Panc1 (cell line): ENCODE data around the gene HSPA12A. TPM values are rescaled to one million over a fixed set of nuclear protein-coding genes. Genes with fewer than 3 reads are reported as not detected.

Experiments
- ATAC-seq: fragments of 200-7000 bp; cut with Tn5 transposase; 2 replicates; pipeline ENCODE4 v1.9.1; 2020; ENCODE audit warnings: mild to moderate bottlenecking, moderate library complexity
- BruUV-seq: library from RNA; stranded (reverse); fragments of 400-500 nt; replicated peaks from 2 replicates; lab custom pipeline; 2021; lab: Mats Ljungman, UMichigan
- CTCF ChIA-PET: fragments of 300-600 bp; sonication (Branson Sonifier 250); formaldehyde crosslinking; loops from one replicate; lab custom pipeline; 2022; ENCODE audit warnings: antibody characterized with exemption; lab: Charles Lee
- POLR2A ChIA-PET: fragments of 300-600 bp; sonication (Branson Sonifier 250); formaldehyde crosslinking; loops from one replicate; lab custom pipeline; 2022; ENCODE audit warnings: antibody characterized with exemption; lab: Charles Lee
- DNase-seq: peaks from one replicate; pipeline ENCODE4 v3.0.0-alpha.2; 2010; ENCODE audit warnings: low read depth, low spot score
- H3K27ac ChIP-seq: 2 replicates; pipeline ENCODE4 v1.5.1; 2011; ENCODE audit warnings: mild to moderate bottlenecking, low read length, inconsistent platforms
- H3K27me3 ChIP-seq: fragments of 200-500 bp; sonication (Bioruptor generic); 2 replicates; pipeline ENCODE4 v1.6.0; 2014; ENCODE audit warnings: low read length, inconsistent platforms; ENCODE audit not compliant: control insufficient read depth, insufficient read depth
- H3K36me3 ChIP-seq: fragments of 200-500 bp; sonication (Bioruptor generic); 2 replicates; pipeline ENCODE4 v1.5.1; 2014; ENCODE audit warnings: inconsistent platforms, mild to moderate bottlenecking, low read length, moderate library complexity; ENCODE audit not compliant: control insufficient read depth, insufficient read depth
- H3K4me1 ChIP-seq: 2 replicates; pipeline ENCODE4 v1.5.1; 2011; ENCODE audit warnings: inconsistent platforms, mild to moderate bottlenecking, low read length, moderate library complexity; ENCODE audit not compliant: control insufficient read depth, insufficient read depth
- H3K4me3 ChIP-seq, 2 experiments: 2 replicates each; pipeline ENCODE4 v1.5.1; 2011 to 2012; ENCODE audit warnings: low read depth in 2 of 2, low read length in 2 of 2, mild to moderate bottlenecking in 2 of 2, inconsistent platforms in 1 of 2, moderate library complexity in 1 of 2
- H3K9me3 ChIP-seq: fragments of 200-500 bp; sonication (Bioruptor generic); 2 replicates; pipeline ENCODE4 v1.5.1; 2014; ENCODE audit warnings: low read depth, mild to moderate bottlenecking, inconsistent platforms, low read length, moderate library complexity; ENCODE audit not compliant: control insufficient read depth, insufficient read depth
- POLR2AphosphoS5 ChIP-seq: IDR thresholded peaks from 2 replicates; pipeline ENCODE4 v1.6.1; 2012; ENCODE audit warnings: mild to moderate bottlenecking, low read depth, low read length, moderate library complexity
- SIN3A ChIP-seq: IDR thresholded peaks from 2 replicates; pipeline ENCODE4 v1.6.1; 2012; ENCODE audit warnings: low read depth, mild to moderate bottlenecking, low read length, moderate library complexity, borderline replicate concordance; ENCODE audit not compliant: insufficient read depth
- TCF7L2 ChIP-seq: IDR thresholded peaks from 2 replicates; pipeline ENCODE4 v1.6.1; 2011; ENCODE audit warnings: mild to moderate bottlenecking, low read depth, low read length, inconsistent platforms
- in situ Hi-C: cut with HindIII; loops from 2 replicates; pipeline ENCODE4 v1.10.0; 2016; ENCODE audit warnings: low sequenced_read_pairs, low pct_unique_long_range_greater_than_20kb
- intact Hi-C: fragments of 100-400 bp; cut with micrococcal nuclease; formaldehyde crosslinking; loops from one replicate; pipeline ENCODE4 v1.10.0; 2022; ENCODE audit not compliant: unreplicated experiment
- total RNA-seq: library from RNA; stranded (reverse); gene quantifications from one replicate; pipeline ENCODE4 v1.2.1, GENCODE V29; 2021; ENCODE audit not compliant: unreplicated experiment
- TF ChIP-seq, protein P1 (sequence below): fragments of 450-650 bp; IDR thresholded peaks from 2 replicates; pipeline ENCODE4 v1.5.1; 2017; ENCODE audit warnings: mild to moderate bottlenecking
- TF ChIP-seq, protein P2 (sequence below), 2 experiments: IDR thresholded peaks; 2 replicates each; pipeline ENCODE4 v1.6.1; 2011 to 2012; ENCODE audit warnings: low read depth in 2 of 2, control low read depth in 1 of 2, low read length in 1 of 2, mild to moderate bottlenecking in 1 of 2, moderate library complexity in 1 of 2; ENCODE audit not compliant: insufficient read depth in 1 of 2

Gene HSPA12A
- total RNA-seq, 1 experiment from 2014 or later, result 7.7 TPM

DNA sequence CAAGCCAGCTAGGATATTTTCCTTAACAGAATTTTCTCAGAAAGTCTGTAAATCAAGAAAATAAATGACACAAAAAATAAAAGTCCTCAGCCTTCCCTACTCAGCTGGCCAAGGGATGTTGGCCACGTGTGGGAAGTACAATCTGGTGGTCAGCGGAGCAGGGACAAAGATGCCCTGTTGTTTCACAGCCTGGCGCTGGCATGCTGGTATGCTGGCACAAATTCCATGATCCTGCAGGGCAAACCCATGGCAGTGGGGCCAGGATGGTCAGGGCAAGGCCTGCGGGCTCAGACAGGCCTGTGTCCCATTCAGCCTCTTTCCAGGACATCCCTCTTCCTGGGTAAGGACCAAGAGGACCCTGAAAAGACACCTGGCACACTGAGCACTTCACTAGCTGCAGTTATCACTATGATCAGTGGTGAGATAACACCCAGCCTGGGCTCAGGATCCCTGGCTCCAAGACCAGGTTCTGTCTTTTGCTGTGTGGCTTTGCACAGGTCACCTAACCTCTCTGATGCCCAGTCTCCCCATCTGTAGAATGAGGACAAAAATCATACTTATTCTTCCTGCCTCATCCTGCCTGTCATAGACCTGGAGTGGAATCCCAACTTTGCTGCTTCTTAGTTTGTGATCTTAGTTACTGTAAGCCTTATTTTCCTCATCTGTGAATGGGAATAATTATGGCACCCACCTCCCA lies 10.8 kb upstream of the HSPA12A start:
- Histone ChIP-seq H3K9me3 (no peaks in the 10 kb centered on the region; the same call in 1 of the 2 replicates), H3K27ac (no peak overlapping the region), H3K4me3 (no peak overlapping the region), H3K4me1 (no peaks in the 10 kb centered on the region), H3K27me3 (peaks cover 4% of the 10 kb centered on the region; the same call in 1 of the 2 replicates), H3K36me3 (no peaks in the 10 kb centered on the region)
- ChIA-PET CTCF (no interaction called here), POLR2A (no interaction called here)
- in situ Hi-C loops (no loop called here), intact Hi-C loops (no loop called here)
- DNase-seq (no peak), ATAC-seq (no peak)
- TF ChIP-seq POLR2AphosphoS5 (no peak), SIN3A (no peak)
- no TSS peak for BruUV-seq

DNA sequence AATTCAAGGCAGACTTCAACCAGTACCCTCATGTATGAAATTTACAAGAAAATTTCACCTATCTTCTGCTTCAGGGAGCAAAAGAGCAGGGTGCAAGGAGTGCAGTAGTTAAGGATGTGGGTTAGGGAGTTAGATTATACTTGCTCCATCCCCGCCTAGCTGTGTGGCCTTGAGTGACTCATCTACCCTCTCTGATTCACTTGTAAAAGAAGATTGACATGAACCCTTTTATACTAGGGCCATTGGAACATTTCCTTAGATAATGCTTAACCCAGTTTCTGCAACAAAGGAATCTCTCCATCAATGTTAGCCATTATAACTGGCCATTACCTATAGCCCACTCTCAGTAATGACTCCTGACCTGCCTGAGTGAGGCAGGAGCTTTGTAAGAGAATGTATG lies 10.2 kb upstream of the HSPA12A start:
- no peak for ATAC-seq
- BruUV-seq, result no TSS peak
- Histone ChIP-seq H3K9me3 (no peaks in the 10 kb centered on the region; the same call in 1 of the 2 replicates), H3K4me3 (no peak overlapping the region), H3K36me3 (no peaks in the 10 kb centered on the region), H3K4me1 (no peaks in the 10 kb centered on the region), H3K27ac (no peak overlapping the region), H3K27me3 (peaks cover 4% of the 10 kb centered on the region; the same call in 1 of the 2 replicates)
- intact Hi-C loops (no loop called here), in situ Hi-C loops (no loop called here)
- POLR2A ChIA-PET, result no interaction called here
- CTCF ChIA-PET, result no interaction called here
- TF ChIP-seq, protein P1, sequence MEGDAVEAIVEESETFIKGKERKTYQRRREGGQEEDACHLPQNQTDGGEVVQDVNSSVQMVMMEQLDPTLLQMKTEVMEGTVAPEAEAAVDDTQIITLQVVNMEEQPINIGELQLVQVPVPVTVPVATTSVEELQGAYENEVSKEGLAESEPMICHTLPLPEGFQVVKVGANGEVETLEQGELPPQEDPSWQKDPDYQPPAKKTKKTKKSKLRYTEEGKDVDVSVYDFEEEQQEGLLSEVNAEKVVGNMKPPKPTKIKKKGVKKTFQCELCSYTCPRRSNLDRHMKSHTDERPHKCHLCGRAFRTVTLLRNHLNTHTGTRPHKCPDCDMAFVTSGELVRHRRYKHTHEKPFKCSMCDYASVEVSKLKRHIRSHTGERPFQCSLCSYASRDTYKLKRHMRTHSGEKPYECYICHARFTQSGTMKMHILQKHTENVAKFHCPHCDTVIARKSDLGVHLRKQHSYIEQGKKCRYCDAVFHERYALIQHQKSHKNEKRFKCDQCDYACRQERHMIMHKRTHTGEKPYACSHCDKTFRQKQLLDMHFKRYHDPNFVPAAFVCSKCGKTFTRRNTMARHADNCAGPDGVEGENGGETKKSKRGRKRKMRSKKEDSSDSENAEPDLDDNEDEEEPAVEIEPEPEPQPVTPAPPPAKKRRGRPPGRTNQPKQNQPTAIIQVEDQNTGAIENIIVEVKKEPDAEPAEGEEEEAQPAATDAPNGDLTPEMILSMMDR, result no peak
- no peak for DNase-seq

DNA sequence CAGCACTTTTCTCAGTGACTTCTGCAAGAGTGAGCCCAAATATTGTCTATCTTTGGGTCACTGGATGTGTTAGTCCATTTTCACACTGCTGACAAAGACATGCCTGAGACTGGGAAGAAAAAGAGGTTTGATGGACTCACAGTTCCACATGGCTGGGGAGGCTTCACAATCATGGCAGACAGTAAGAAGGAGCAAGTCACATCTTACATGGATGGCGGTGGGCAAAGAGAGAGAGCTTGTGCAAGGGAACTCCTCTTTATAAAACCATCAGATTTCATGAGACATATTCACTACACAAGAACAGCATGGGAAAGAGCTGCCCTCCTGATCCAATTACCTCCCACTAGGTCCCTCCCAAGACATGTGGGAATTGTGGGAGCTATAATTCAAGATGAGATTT lies 6.1 kb upstream of the HSPA12A start:
- in situ Hi-C loops, result no loop called here
- Histone ChIP-seq H3K36me3 (no peaks in the 10 kb centered on the region), H3K4me1 (peaks cover under 1% of the 10 kb centered on the region; the same call in 1 of the 2 replicates), H3K9me3 (no peaks in the 10 kb centered on the region), H3K4me3 (no peak overlapping the region), H3K27me3 (peaks cover 4% of the 10 kb centered on the region; the same call in 1 of the 2 replicates), H3K27ac (no peak overlapping the region)
- TF ChIP-seq POLR2AphosphoS5, result no peak
- TF ChIP-seq, protein P1, result no peak
- TF ChIP-seq SIN3A, result no peak
- TF ChIP-seq TCF7L2, result no peak
- TF ChIP-seq, protein P2, sequence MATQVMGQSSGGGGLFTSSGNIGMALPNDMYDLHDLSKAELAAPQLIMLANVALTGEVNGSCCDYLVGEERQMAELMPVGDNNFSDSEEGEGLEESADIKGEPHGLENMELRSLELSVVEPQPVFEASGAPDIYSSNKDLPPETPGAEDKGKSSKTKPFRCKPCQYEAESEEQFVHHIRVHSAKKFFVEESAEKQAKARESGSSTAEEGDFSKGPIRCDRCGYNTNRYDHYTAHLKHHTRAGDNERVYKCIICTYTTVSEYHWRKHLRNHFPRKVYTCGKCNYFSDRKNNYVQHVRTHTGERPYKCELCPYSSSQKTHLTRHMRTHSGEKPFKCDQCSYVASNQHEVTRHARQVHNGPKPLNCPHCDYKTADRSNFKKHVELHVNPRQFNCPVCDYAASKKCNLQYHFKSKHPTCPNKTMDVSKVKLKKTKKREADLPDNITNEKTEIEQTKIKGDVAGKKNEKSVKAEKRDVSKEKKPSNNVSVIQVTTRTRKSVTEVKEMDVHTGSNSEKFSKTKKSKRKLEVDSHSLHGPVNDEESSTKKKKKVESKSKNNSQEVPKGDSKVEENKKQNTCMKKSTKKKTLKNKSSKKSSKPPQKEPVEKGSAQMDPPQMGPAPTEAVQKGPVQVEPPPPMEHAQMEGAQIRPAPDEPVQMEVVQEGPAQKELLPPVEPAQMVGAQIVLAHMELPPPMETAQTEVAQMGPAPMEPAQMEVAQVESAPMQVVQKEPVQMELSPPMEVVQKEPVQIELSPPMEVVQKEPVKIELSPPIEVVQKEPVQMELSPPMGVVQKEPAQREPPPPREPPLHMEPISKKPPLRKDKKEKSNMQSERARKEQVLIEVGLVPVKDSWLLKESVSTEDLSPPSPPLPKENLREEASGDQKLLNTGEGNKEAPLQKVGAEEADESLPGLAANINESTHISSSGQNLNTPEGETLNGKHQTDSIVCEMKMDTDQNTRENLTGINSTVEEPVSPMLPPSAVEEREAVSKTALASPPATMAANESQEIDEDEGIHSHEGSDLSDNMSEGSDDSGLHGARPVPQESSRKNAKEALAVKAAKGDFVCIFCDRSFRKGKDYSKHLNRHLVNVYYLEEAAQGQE (IDR thresholded peaks at IDR 0.05; ENCODE audit: insufficient read depth in 1 of 2, low read depth in 2 of 2, low read length in 1 of 2), result no peak
- CTCF ChIA-PET, result interaction anchor here (0.5 to 0.7 kb wide), 2 partner anchors 39 to 66 kb away, joined by 4 to 11 read pairs; no protein-coding TSS in a partner anchor
- DNase-seq (no peak), ATAC-seq (no peak)
- POLR2A ChIA-PET, result no interaction called here
- no TSS peak for BruUV-seq
- intact Hi-C loops, result no loop called here
